IMR-90 (cell line): ENCODE data around the gene ZFPM1.

Experiments used
- BHLHE40 ChIP-seq: fragments of 150-350 bp; IDR thresholded peaks from 2 replicates; pipeline ENCODE4 v1.6.1; 2016; ENCODE audit warnings: mild to moderate bottlenecking, low read depth, low read length
- CEBPB ChIP-seq: IDR thresholded peaks from 2 replicates; pipeline ENCODE4 v1.6.1; 2012; ENCODE audit warnings: low read depth, low read length, improper control_type of control experiment
- CHD1 ChIP-seq: IDR thresholded peaks from 2 replicates; pipeline ENCODE4 v1.6.1; 2012; ENCODE audit warnings: low read depth, low read length, improper control_type of control experiment
- FOS ChIP-seq: fragments of 150-350 bp; IDR thresholded peaks from 2 replicates; pipeline ENCODE4 v1.6.1; 2016; ENCODE audit warnings: low read depth, low read length
- MXI1 ChIP-seq: IDR thresholded peaks from 2 replicates; pipeline ENCODE4 v1.6.1; 2012; ENCODE audit warnings: low read depth, mild to moderate bottlenecking, low read length, moderate library complexity, borderline replicate concordance
- POLR2A ChIP-seq: IDR thresholded peaks from 2 replicates; pipeline ENCODE4 v1.6.1; 2012; ENCODE audit warnings: mild to moderate bottlenecking, low read depth, low read length
- RCOR1 ChIP-seq: IDR thresholded peaks from 2 replicates; pipeline ENCODE4 v1.6.1; 2012; ENCODE audit warnings: mild to moderate bottlenecking, low read length, improper control_type of control experiment; ENCODE audit not compliant: insufficient replicate concordance
- SMC3 ChIP-seq: fragments of 150-350 bp; IDR thresholded peaks from 2 replicates; pipeline ENCODE4 v1.6.1; 2016; ENCODE audit warnings: low read depth, mild to moderate bottlenecking, antibody characterized with exemption, low read length, moderate library complexity
- TF ChIP-seq, protein P1 (sequence below): conservative IDR thresholded peaks from 2 replicates; pipeline ENCODE4 v1.5.1; 2012; ENCODE audit warnings: mild to moderate bottlenecking, low read depth, low read length, improper control_type of control experiment
- TF ChIP-seq, protein P2 (sequence below): fragments of 150-350 bp; IDR thresholded peaks from 2 replicates; pipeline ENCODE4 v1.6.1; 2016; ENCODE audit warnings: low read depth, mild to moderate bottlenecking, low read length, moderate library complexity, borderline replicate concordance

DNA sequence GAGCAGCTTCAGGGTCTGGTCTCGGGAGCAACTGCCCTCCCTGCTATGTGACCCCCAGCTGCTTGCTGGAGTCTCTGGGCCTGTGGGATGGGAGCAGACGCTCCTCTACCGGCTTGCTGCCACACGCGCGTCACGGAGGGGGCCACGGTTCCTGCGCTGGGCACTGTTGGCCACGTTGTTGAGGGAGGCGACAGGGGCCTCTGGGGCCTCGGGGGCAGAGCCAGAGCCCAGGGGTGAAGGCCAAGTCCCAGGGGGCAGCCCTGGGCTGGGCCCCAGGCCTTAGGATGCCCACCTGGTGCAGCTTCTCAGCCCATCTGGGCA, 56.6 kb downstream of the ZFPM1 start:
- TF ChIP-seq, protein P1, sequence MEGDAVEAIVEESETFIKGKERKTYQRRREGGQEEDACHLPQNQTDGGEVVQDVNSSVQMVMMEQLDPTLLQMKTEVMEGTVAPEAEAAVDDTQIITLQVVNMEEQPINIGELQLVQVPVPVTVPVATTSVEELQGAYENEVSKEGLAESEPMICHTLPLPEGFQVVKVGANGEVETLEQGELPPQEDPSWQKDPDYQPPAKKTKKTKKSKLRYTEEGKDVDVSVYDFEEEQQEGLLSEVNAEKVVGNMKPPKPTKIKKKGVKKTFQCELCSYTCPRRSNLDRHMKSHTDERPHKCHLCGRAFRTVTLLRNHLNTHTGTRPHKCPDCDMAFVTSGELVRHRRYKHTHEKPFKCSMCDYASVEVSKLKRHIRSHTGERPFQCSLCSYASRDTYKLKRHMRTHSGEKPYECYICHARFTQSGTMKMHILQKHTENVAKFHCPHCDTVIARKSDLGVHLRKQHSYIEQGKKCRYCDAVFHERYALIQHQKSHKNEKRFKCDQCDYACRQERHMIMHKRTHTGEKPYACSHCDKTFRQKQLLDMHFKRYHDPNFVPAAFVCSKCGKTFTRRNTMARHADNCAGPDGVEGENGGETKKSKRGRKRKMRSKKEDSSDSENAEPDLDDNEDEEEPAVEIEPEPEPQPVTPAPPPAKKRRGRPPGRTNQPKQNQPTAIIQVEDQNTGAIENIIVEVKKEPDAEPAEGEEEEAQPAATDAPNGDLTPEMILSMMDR: no peak
- TF ChIP-seq, protein P2, sequence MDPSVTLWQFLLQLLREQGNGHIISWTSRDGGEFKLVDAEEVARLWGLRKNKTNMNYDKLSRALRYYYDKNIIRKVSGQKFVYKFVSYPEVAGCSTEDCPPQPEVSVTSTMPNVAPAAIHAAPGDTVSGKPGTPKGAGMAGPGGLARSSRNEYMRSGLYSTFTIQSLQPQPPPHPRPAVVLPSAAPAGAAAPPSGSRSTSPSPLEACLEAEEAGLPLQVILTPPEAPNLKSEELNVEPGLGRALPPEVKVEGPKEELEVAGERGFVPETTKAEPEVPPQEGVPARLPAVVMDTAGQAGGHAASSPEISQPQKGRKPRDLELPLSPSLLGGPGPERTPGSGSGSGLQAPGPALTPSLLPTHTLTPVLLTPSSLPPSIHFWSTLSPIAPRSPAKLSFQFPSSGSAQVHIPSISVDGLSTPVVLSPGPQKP: no peak
- no peak for TF ChIP-seq CEBPB
- TF ChIP-seq POLR2A: no peak
- TF ChIP-seq SMC3: no peak
- no peak for TF ChIP-seq BHLHE40
- no peak for TF ChIP-seq RCOR1
- TF ChIP-seq MXI1: no peak
- TF ChIP-seq CHD1: no peak
- no peak for TF ChIP-seq FOS
